T-helper 1 cell treated with Interleukin-12 subunit alpha and Interleukin-12 subunit beta and Interleukin-4 antibody, amounts not matched to agents 30 μg/mL and 1 μg/mL, for 36 hours (primary cell): Measurements from ENCODE around the gene DOCK7.
"Not testable (repeated sequence)": the region's sequence is repeated elsewhere in the genome, so short reads cannot be mapped to it uniquely, and the experiment has no call there.

ENCODE experiments used
- H3K27ac Mint-ChIP-seq: one replicate; pipeline ENCODE4 v1.8.0; 2021; ENCODE audit warnings: mild to moderate bottlenecking, mixed read lengths
- H3K27me3 Mint-ChIP-seq: one replicate; pipeline ENCODE4 v1.8.0; 2021; ENCODE audit warnings: low read depth, mixed read lengths
- H3K36me3 Mint-ChIP-seq: one replicate; pipeline ENCODE4 v1.8.0; 2021; ENCODE audit warnings: low read depth, mixed read lengths
- H3K4me1 Mint-ChIP-seq: one replicate; pipeline ENCODE4 v1.8.0; 2021; ENCODE audit warnings: low read depth, mixed read lengths
- H3K4me3 Mint-ChIP-seq: one replicate; pipeline ENCODE4 v1.8.0; 2021; ENCODE audit warnings: mild to moderate bottlenecking, moderate library complexity, mixed read lengths
- H3K9me3 Mint-ChIP-seq: one replicate; pipeline ENCODE4 v1.8.0; 2021; ENCODE audit warnings: mixed read lengths

DOCK7 gene, protein sequence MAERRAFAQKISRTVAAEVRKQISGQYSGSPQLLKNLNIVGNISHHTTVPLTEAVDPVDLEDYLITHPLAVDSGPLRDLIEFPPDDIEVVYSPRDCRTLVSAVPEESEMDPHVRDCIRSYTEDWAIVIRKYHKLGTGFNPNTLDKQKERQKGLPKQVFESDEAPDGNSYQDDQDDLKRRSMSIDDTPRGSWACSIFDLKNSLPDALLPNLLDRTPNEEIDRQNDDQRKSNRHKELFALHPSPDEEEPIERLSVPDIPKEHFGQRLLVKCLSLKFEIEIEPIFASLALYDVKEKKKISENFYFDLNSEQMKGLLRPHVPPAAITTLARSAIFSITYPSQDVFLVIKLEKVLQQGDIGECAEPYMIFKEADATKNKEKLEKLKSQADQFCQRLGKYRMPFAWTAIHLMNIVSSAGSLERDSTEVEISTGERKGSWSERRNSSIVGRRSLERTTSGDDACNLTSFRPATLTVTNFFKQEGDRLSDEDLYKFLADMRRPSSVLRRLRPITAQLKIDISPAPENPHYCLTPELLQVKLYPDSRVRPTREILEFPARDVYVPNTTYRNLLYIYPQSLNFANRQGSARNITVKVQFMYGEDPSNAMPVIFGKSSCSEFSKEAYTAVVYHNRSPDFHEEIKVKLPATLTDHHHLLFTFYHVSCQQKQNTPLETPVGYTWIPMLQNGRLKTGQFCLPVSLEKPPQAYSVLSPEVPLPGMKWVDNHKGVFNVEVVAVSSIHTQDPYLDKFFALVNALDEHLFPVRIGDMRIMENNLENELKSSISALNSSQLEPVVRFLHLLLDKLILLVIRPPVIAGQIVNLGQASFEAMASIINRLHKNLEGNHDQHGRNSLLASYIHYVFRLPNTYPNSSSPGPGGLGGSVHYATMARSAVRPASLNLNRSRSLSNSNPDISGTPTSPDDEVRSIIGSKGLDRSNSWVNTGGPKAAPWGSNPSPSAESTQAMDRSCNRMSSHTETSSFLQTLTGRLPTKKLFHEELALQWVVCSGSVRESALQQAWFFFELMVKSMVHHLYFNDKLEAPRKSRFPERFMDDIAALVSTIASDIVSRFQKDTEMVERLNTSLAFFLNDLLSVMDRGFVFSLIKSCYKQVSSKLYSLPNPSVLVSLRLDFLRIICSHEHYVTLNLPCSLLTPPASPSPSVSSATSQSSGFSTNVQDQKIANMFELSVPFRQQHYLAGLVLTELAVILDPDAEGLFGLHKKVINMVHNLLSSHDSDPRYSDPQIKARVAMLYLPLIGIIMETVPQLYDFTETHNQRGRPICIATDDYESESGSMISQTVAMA (N-terminal part only)

DNA sequence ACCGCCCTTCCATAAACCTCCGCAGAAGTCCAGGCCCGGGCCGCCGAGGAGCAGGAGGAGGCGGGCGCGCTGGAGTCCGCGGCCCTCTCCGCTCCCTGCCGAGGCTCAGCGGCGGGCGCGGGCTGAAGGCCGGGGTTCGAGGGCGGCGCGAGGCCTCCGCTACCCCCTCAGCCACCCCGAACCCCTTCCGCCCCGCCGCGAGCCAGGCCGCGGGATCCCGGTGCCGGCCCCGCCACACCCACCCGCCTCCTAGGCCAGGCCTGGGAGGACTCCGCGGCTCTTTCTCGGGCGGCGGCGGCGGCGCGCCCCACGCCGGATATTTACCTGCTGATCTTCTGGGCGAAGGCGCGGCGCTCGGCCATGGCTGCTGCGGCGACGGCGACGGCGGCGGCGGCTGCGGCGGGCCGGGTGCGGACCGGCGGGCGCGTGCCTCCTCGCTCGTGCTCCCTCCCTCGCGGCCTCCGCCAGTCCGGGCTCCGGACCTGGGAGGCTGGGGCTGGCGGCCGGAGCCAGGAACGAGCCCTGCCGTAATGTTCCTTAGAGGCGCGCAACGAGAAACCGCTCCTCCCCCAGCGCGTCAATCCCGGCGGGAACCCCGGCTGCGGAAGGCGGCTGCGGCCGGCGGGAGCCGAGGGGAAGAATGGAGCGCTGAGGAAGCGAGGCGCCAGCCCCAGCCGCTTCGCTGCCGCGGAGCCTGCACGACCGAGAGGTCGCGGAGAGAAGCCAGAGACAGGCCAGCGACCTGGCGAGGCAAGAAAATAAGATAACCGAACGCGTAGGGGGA lies at the start of gene DOCK7:
DOCK7 (minus strand) TSS at position 484 of the 784 bp plus-strand sequence; CDS start at position 362, 122 bp downstream.
- Mint-ChIP-seq H3K4me3 (peak within 1 kb of the TSS; percentile 88), H3K27me3 (peaks cover 3% of the 10 kb centered on the region), H3K4me1 (peaks cover 12% of the 10 kb centered on the region), H3K36me3 (no peaks in the 10 kb centered on the region), H3K9me3 (no peaks in the 10 kb centered on the region), H3K27ac (peak within 1 kb of the TSS; percentile 70)

DNA sequence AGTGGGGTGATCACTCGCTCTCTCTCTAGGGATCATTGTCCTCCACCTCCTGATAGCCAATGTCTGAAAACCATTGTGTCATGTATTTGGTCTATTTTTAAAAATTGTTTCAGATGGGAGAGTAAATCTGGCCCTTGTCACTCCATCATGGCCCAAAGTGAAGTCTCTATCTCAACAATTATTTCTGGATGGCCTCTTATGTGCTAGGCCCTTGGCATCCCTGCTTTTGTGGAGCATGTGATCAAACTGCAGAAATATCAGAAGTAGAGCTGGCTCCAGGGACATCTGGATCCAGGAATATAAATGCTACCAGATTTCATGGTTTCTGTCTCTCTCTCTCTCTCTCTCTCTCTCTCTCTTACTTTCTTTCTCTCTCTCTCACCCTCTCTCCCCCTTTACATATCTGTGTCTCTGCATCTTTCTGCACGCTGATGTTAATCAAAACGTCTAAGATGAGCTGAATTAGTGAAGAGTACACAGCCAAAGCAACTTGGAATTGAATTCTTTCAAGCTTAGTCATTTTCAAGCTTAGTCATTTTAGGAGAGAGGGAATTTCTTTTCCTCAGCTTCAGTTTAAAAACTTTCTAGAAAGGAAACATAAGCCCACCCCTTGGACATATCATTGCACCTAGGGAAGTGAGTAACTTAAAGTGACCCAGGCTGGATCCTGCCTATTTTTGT lies 47.4 kb upstream of the DOCK7 start:
- no peak overlapping the region for H3K27ac Mint-ChIP-seq
- no peaks in the 10 kb centered on the region for H3K9me3 Mint-ChIP-seq
- H3K4me3 Mint-ChIP-seq, result no peak overlapping the region
- peaks cover 1% of the 10 kb centered on the region for H3K4me1 Mint-ChIP-seq
- H3K27me3 Mint-ChIP-seq, result peaks cover 17% of the 10 kb centered on the region
- no peaks in the 10 kb centered on the region for H3K36me3 Mint-ChIP-seq

DNA sequence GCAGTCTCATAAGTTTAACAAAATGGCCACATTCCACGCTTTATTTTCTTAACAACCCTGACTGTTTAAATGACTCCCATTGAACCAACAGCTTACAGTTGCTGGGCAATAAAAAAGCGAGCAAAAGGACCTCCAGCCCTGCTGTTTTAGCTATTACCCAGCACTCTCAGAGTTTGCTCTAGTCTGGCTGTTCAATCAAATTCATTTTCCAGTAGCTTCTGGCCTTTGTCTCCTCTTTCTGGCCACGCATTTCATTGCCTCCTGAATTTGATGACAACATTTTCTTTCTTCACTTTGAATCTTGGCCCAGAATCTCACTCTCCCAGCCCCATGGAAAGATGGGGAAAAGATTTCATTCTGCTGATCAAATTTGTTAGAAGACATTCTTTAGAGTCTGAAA lies 44.1 kb upstream of the DOCK7 start:
- no peaks in the 10 kb centered on the region for H3K4me1 Mint-ChIP-seq
- H3K27ac Mint-ChIP-seq, result no peak overlapping the region
- peaks cover 17% of the 10 kb centered on the region for H3K27me3 Mint-ChIP-seq
- H3K9me3 Mint-ChIP-seq, result no peaks in the 10 kb centered on the region
- H3K4me3 Mint-ChIP-seq, result no peak overlapping the region
- no peaks in the 10 kb centered on the region for H3K36me3 Mint-ChIP-seq

DNA sequence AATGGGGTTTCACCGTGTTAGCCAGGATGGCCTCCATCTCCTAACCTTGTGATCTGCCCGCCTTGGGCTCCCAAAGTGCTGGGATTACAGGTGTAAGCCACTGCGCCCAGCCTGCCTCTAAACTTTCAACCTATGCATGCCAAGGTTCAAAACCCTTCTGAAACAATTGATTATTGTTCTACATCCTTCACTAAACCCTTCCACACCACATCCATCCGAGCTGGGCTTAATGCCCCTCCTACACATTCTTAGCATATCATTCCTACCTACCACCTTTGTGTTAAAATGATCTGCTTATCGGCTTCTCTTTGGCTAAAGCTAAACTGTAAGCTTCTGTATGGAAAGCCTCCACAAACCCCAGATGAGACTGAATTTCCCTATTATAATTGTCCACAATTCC lies 40.8 kb upstream of the DOCK7 start:
- H3K36me3 Mint-ChIP-seq, result no peaks in the 10 kb centered on the region
- peaks cover 7% of the 10 kb centered on the region for H3K4me1 Mint-ChIP-seq
- H3K27ac Mint-ChIP-seq, result no peak overlapping the region
- peaks cover 15% of the 10 kb centered on the region for H3K27me3 Mint-ChIP-seq
- H3K9me3 Mint-ChIP-seq, result no peaks in the 10 kb centered on the region
- H3K4me3 Mint-ChIP-seq, result no peak overlapping the region

DNA sequence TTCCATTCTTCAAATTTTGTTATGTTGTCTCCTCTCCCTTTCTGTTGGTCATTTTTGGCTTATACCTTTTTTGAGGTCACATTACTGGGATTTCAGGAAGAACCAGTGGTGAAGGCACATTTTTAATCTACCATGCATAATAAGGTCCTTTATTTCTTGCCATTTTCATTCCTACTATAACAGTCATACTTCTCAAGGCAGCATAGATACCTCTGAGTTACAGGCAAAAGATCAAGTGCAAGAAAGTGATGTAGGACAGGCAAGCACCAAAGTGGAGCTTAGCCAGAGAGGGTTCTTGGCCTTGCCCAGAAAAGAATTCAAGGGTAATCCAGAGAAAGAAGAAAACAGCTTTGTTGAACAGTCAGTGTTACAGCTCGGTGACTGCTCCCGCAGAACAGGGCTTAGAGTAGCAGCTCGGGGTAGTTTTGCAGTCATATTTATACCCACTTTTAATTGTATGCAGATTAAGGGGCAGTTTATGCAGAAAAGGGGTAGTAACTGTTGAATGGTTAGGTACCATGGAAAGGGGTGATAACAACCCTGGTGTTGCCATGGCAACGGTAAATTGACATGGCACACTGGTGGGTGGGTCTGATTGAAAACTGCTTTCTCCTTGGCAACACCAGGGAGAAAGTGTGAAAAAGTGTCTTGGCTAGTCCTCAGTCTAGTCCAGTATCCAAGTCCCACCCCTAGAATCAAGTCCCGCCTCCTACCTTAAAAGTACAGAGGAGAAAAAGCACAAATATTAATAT lies 39.6 kb upstream of the DOCK7 start:
- Mint-ChIP-seq H3K27ac (no peak overlapping the region), H3K4me3 (no peak overlapping the region), H3K9me3 (no peaks in the 10 kb centered on the region), H3K36me3 (no peaks in the 10 kb centered on the region), H3K4me1 (peaks cover 7% of the 10 kb centered on the region), H3K27me3 (peaks cover 16% of the 10 kb centered on the region)

DNA sequence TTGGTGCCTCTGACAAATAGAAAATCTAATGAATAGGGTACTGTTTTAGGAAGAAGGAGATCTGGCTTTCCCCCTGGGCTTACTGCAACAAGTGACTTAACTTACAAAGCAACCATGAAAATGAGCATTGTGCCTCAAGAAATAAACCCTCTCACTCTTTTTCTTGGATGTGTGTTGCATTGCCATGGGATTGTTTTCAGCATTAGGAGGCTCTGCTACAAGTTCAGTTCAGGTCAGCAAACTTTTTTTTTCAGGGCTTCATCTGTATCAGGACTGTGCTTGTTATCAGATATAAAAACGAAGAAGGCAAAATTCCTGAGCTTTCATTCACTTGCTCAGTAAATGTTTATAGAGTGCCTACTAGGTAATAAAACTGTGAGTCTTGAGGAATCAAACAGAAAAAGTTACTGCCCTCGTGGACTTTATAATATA lies 37.8 kb upstream of the DOCK7 start:
- peaks cover 7% of the 10 kb centered on the region for H3K4me1 Mint-ChIP-seq
- H3K36me3 Mint-ChIP-seq, result no peaks in the 10 kb centered on the region
- no peak overlapping the region for H3K27ac Mint-ChIP-seq
- peaks cover 19% of the 10 kb centered on the region for H3K27me3 Mint-ChIP-seq
- no peak overlapping the region for H3K4me3 Mint-ChIP-seq
- no peaks in the 10 kb centered on the region for H3K9me3 Mint-ChIP-seq

DNA sequence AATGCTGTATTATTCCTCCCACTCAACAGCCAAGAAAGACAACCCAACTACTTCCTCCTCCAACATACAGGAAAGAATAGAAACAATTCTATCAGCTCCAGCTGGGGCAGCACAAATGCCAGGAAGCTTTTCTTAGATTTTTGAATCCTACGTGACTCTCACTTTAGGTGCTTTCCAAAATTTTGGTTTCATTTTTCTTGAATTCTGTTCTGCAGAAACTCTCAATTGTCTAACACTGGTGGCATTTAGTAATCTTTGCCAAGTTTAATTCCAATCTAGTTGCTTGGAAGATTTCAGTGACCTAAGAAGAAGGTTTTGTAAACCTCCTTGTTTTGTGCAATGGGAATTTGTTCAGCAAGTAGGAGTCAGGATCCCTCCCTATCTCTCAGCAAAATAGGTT lies 37.1 kb upstream of the DOCK7 start:
- H3K4me1 Mint-ChIP-seq, result peaks cover 7% of the 10 kb centered on the region
- no peaks in the 10 kb centered on the region for H3K36me3 Mint-ChIP-seq
- H3K27ac Mint-ChIP-seq, result no peak overlapping the region
- H3K4me3 Mint-ChIP-seq, result no peak overlapping the region
- no peaks in the 10 kb centered on the region for H3K9me3 Mint-ChIP-seq
- peaks cover 15% of the 10 kb centered on the region for H3K27me3 Mint-ChIP-seq

DNA sequence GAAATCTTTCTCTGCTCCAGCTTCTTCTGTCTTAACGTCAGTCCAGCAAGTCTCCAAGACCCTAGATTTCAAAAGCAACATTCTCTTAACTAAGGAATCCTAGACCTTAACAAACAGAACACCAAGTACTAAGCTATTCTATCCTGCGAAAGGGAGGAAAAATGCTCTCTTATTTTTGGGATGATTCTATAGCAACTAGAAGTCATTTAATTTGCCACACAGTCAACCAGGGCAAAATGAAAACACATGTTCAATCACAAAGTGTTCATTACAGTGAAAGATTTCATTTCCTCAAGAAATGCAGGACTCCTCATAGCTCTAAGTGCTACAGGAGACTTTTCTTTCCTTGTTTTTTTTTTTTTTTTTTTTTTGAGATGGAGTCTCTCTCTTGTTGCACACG lies 36.2 kb upstream of the DOCK7 start:
- H3K27ac Mint-ChIP-seq, result no peak overlapping the region
- H3K27me3 Mint-ChIP-seq, result peaks cover 9% of the 10 kb centered on the region
- no peaks in the 10 kb centered on the region for H3K9me3 Mint-ChIP-seq
- H3K36me3 Mint-ChIP-seq, result no peaks in the 10 kb centered on the region
- H3K4me3 Mint-ChIP-seq, result no peak overlapping the region
- H3K4me1 Mint-ChIP-seq, result peaks cover 7% of the 10 kb centered on the region

DNA sequence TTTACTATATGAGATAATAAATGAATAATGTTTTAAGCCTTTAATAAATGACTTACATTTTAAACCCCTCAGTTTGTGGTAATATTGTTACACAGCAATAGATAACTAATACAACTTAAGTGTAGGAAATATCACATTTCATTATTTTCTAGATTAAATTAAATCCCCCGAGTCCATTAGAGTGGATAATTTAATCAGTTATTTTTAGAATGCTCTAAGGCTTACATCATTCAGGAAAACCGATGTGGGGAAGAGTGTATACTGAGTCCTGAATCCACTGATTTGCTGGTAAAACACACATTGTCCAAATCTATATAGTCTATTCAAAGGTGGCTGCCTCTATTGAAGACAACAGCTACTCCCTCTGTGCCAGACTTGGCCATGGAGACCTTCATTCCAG lies 35.7 kb upstream of the DOCK7 start:
- H3K27me3 Mint-ChIP-seq, result peaks cover 9% of the 10 kb centered on the region
- peaks cover 7% of the 10 kb centered on the region for H3K4me1 Mint-ChIP-seq
- H3K4me3 Mint-ChIP-seq, result no peak overlapping the region
- H3K27ac Mint-ChIP-seq, result no peak overlapping the region
- no peaks in the 10 kb centered on the region for H3K9me3 Mint-ChIP-seq
- no peaks in the 10 kb centered on the region for H3K36me3 Mint-ChIP-seq

DNA sequence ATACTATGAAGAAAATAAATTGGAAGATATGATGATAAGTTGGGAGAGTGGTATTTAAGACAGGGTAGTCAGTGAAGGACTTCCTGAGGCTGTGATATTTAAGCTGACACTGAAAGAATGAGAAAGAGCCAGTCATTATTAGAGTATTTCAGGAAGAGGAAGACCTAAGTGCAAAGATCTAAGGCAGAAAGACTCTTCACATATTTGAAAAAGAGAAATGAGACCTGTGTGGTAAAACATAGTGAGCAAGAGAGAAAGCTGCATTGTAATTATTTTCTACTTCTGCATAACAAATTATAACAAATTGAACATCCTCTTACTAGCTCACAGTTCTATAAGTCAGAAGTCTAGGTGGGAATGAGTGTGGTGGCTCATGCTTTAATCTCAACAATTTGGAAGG lies 34.6 kb upstream of the DOCK7 start:
- H3K27ac Mint-ChIP-seq, result no peak overlapping the region
- H3K9me3 Mint-ChIP-seq, result no peaks in the 10 kb centered on the region
- H3K36me3 Mint-ChIP-seq, result no peaks in the 10 kb centered on the region
- peaks cover 7% of the 10 kb centered on the region for H3K4me1 Mint-ChIP-seq
- H3K27me3 Mint-ChIP-seq, result peaks cover 8% of the 10 kb centered on the region
- H3K4me3 Mint-ChIP-seq, result no peak overlapping the region

DNA sequence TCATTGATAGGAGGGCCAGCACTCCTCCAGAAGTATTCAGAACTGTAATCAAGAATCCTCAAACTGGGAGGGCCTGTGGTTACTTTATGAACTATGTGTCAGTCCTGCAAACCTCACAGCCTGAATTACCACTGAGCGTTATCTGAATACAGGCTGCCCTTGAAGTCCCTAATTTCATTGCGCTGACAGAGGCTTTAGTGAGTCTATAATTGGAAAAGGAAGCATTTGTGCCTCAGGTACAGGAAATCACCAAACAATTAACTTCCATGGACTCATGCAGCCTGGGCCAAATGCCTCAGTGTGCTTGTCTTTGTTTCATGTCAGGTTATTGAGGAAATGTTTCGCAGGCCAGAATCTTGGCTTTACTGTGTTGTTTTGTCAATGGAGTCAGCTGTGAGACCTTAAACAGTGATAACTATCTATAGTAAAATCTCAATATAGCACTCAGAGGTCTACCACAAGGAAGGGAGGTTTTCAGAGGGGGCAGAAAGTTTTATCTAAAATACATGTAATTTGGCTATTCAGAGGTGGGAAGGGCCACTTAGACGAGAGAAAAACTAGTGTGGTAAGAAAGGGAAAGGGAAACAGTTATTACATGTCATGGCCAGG lies 32.9 kb upstream of the DOCK7 start:
- Mint-ChIP-seq H3K4me1 (peaks cover 7% of the 10 kb centered on the region), H3K36me3 (no peaks in the 10 kb centered on the region), H3K9me3 (no peaks in the 10 kb centered on the region), H3K27me3 (peaks cover 4% of the 10 kb centered on the region), H3K4me3 (no peak overlapping the region), H3K27ac (no peak overlapping the region)

DNA sequence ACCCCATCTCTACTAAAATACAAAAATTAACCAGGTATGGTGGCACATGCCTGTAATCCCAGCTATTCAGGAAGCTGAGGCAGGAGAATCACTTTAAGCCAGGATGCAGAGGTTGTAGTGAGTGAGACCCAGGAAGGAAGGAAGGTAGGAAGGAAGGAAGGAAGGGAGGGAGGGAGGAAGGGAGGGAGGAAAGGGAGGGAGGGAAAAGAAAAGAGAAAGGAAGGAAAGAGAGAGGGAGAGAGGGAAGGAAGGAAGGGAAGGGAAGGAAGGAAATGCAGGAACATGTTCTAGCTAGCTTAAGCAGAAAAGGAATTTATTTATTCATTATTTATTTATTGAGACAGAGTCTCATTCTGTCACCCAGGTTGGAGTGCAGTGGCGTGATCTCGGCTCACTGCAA lies 30.2 kb upstream of the DOCK7 start:
- H3K4me3 Mint-ChIP-seq, H3K27me3 Mint-ChIP-seq, H3K27ac Mint-ChIP-seq, H3K36me3 Mint-ChIP-seq, H3K4me1 Mint-ChIP-seq, H3K9me3 Mint-ChIP-seq: not testable (repeated sequence)
